ENCODE data around the gene BEST2. TPM values are rescaled to one million over a fixed set of nuclear protein-coding genes. Genes with fewer than 3 reads are reported as not detected.

The BEST2 gene
- total RNA-seq, 1 donor from 2014 or later: not detected

GRCh38 chr19:12790628-12791344 lies 39.2 kb downstream of the BEST2 start:
- no peak for TF ChIP-seq CTCF (IDR thresholded peaks at IDR 0.05; ENCODE audit: borderline replicate concordance)
- H3K36me3 ChIP-seq: no peaks in the 10 kb centered on the region
- DNase-seq: no peak
- peaks cover 85% of the 10 kb centered on the region for H3K4me1 ChIP-seq
- peak overlapping the region; percentile 96 for H3K27ac ChIP-seq (replicated peaks)
- no peaks in the 10 kb centered on the region for H3K27me3 ChIP-seq (ENCODE audit: low read depth)
- peak overlapping the region; percentile 76 for H3K4me3 ChIP-seq
- intact Hi-C loops (cut with micrococcal nuclease): no loop called here
- no peaks in the 10 kb centered on the region for H3K9me3 ChIP-seq (replicated peaks)

GRCh38 chr19:12791345-12792050 lies 39.9 kb downstream of the BEST2 start, which contains the start of gene JUNB:
TSS of gene JUNB (plus strand) at chr19:12791486. CDS start at chr19:12791772, 286 bp downstream.
- Histone ChIP-seq H3K36me3 (no peaks in the 10 kb centered on the region), H3K27ac (replicated peaks) (peak within 1 kb of the TSS; percentile 96), H3K4me1 (peaks cover 85% of the 10 kb centered on the region), H3K27me3 (ENCODE audit: low read depth) (no peaks in the 10 kb centered on the region), H3K4me3 (peak within 1 kb of the TSS; percentile 76), H3K9me3 (replicated peaks) (no peaks in the 10 kb centered on the region)
- intact Hi-C loops (cut with micrococcal nuclease): no loop called here
- peak; percentile 98 for DNase-seq
- TF ChIP-seq CTCF (IDR thresholded peaks at IDR 0.05; ENCODE audit: borderline replicate concordance): peak; percentile 26

GRCh38 chr19:12792051-12792852 lies 40.7 kb downstream of the BEST2 start:
- Histone ChIP-seq H3K36me3 (peaks cover 5% of the 10 kb centered on the region), H3K4me3 (peak overlapping the region; percentile 76), H3K4me1 (peaks cover 77% of the 10 kb centered on the region), H3K27ac (replicated peaks) (peak overlapping the region; percentile 96), H3K27me3 (ENCODE audit: low read depth) (no peaks in the 10 kb centered on the region), H3K9me3 (replicated peaks) (no peaks in the 10 kb centered on the region)
- intact Hi-C loops (cut with micrococcal nuclease): no loop called here
- peak; percentile 75 for DNase-seq
- no peak for TF ChIP-seq CTCF (IDR thresholded peaks at IDR 0.05; ENCODE audit: borderline replicate concordance)

- Histone ChIP-seq H3K9me3 (replicated peaks) (no peaks in the 10 kb centered on the region), H3K27ac (replicated peaks) (peak overlapping the region; percentile 96), H3K36me3 (peaks cover 11% of the 10 kb centered on the region), H3K27me3 (ENCODE audit: low read depth) (no peaks in the 10 kb centered on the region), H3K4me1 (peaks cover 71% of the 10 kb centered on the region), H3K4me3 (peak overlapping the region; percentile 76)
- intact Hi-C loops (cut with micrococcal nuclease): no loop called here
- no peak for DNase-seq
- no peak for TF ChIP-seq CTCF (IDR thresholded peaks at IDR 0.05; ENCODE audit: borderline replicate concordance)
Measured at GRCh38 chr19:12792853-12793289, 41.3 kb downstream of the BEST2 start.
